ENCODE results near the gene RBCK1.
"Not testable (repeated sequence)": the region's sequence is repeated elsewhere in the genome, so short reads cannot be mapped to it uniquely, and the experiment has no call there.

Gene RBCK1

GRCh38 chr20:475463-476357 lies 67.6 kb downstream of the RBCK1 start:
- DNase-seq: no peak

GRCh38 chr20:476561-477249 lies 68.6 kb downstream of the RBCK1 start:
- not testable (repeated sequence) for DNase-seq

DNA sequence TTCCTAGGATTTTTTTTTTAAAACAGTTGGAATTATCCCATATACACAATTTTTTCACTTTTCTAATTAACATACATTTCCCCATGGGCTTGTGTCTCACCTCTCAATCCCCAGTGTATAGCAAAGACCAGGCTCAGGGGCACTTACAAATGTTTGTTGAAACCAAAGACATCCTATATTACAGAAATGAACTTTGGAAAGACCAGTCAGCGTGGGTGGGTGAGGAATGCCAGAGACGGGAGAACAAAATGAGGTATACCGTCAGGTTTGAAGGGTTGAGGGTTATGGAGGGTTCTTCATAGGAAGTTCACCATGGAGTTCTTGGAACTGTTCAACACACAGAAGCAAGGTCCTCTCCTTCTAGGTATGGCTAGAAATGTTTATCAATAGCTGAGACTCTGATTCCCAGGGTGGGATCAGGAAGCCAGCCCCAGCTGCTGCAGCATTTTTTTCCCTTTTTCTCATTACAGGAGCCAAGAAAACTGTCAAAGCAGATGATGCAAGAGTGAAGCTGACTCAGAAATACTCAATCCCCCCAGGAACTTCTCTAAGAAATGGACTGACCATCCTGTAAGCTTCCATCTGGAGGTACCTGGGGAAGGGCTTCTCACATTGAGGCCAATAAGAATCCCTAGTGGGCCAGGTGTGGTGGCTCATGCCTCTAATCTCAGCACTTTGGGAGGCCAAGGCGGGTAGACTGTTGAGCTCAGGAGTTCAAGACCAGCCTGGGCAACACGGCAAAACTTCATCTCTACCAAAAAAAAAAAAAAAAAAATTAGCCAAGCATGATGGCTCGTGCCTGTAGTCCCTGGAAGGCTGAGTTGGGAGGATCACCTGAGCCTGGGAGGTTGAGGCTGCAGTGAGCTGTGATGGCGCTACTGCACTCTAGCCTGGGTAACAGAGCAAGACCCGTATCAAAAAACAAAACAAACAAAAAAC lies 70.2 kb downstream of the RBCK1 start:
- DNase-seq: peak; percentile 36

DNA sequence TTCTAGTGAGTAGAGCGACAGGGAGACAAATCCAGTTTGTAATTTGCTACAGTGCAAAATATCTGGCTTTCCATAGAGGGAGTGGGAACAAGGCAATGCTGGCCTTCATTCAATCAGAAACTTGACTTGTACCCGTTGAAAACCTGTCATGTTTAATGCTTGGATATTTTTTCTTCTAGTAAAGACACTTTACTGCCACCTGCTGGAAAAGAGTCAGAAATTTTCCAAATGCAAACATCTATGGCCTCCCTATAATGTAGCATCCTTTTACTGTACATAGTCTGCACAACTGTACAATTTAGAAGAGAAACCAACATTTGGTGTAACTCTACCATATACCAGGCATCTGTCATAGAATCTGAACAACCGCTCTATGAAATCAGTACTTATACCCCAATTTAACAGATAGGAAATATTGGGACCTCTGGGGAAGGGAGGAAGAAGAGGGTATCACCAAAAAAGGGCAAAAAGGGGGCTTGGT lies 70.9 kb downstream of the RBCK1 start:
- DNase-seq: peak; percentile 88

DNA sequence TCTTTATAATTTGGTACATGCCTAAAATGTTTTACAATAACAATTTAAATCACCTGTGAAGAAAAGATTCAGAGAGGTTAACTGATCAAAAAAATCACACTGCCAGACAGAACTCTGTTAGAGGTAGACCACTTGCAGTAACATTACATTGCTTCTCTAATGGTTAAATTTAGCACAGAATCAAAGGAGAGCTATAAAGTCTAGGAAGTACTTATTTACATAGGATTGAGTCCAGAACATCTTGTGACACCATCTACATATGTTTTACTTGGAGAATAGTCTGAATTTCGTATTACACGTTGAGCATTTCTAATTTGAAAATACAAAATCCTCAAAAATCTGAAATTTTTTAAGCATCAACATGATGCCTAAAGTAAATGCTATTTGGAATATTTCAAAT lies 71.4 kb downstream of the RBCK1 start:
- DNase-seq: no peak

GRCh38 chr20:480044-480443 lies 71.9 kb downstream of the RBCK1 start:
- DNase-seq: no peak

DNA sequence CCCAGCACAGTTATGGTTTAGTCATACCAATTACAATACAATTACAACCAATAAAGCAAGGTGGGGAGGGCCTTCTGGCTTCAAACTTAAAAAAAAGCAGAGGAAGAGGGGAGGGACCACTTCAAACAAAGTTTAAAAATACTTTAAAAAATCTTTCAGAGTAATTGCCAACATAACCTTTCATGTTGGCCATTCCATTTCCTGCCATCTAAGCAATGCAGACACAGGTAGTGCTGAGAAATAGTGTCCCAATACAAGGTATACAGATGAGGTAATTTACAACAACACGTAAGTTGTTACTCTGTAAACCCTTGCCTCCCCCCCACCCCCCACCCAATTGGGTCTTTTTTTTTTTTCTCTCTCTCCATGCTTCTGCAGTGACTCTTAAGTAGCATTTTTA lies 73.1 kb downstream of the RBCK1 start:
- DNase-seq: no peak

All from OCI-M1 (cell line).